GM18499 (cell line): Measurements from ENCODE around the gene LTA.

Experiments used
- ATAC-seq: cut with Tn5 transposase; IDR thresholded peaks from one replicate; pipeline ENCODE4 v1.9.1; 2021; ENCODE audit warnings: moderate number of reproducible peaks; ENCODE audit not compliant: insufficient read depth, unreplicated experiment

Gene LTA

DNA sequence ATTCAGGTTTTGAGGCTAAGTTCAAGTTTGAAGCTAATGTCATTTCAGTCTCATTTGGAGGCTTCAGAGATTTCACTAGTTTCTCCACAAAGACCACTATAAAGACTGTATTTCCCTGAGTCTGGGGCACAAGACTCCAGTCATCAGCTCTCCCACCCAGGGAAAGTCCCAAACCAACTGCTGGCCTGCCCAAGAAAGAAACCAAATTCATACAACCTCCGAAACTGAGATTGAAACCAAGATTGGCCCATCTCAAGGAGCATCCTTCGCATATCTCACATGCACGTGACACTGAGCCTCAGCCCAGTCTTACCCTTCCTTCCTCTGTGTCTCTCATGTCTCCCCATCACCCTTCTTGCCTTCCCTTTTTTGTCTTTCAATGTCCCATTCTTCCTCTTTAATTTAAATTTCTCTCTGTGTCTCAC, 3.5 kb upstream of the LTA start:
- peak; percentile 61 for ATAC-seq

DNA sequence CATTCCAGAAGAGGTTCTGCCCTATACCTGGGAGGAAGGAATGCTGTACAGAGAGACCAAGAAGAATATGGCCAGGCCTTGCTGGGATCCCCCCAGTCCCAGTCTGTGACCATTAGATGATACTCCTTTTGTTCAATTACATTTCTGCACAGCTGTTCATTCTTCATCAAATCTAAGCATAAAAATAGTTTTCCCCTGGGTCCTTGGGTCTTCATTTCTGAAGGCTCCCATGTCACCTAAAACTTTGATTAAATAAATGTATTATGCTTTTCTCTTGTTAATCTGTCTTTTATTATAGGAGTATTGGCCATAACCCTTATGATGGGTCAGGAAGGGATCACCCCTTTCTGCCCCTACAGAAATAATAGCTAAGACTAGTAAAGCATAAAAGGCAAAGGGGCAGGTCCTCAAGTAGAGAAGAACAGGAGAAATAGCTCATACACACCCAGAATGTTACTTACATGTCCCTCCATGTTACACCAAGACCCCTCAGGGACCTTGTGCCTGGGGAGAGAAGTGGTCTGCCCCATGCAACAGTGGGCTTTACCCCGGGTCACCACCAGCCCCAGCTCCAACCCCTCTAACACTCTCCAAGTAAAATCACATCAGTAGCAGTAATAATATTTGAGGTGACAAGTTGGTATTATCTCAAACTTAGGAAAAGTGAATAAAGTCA, 2.1 kb upstream of the LTA start:
- ATAC-seq, result no peak

GRCh38 chr6:31573239-31574105, 1.4 kb downstream of the LTA start:
- ATAC-seq, result no peak

DNA sequence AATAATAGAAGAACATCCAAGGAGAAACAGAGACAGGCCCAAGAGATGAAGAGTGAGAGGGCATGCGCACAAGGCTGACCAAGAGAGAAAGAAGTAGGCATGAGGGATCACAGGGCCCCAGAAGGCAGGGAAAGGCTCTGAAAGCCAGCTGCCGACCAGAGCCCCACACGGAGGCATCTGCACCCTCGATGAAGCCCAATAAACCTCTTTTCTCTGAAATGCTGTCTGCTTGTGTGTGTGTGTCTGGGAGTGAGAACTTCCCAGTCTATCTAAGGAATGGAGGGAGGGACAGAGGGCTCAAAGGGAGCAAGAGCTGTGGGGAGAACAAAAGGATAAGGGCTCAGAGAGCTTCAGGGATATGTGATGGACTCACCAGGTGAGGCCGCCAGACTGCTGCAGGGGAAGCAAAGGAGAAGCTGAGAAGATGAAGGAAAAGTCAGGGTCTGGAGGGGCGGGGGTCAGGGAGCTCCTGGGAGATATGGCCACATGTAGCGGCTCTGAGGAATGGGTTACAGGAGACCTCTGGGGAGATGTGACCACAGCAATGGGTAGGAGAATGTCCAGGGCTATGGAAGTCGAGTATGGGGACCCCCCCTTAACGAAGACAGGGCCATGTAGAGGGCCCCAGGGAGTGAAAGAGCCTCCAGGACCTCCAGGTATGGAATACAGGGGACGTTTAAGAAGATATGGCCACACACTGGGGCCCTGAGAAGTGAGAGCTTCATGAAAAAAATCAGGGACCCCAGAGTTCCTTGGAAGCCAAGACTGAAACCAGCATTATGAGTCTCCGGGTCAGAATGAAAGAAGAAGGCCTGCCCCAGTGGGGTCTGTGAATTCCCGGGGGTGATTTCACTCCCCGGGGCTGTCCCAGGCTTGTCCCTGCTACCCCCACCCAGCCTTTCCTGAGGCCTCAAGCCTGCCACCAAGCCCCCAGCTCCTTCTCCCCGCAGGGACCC, 2.3 kb downstream of the LTA start:
- no peak for ATAC-seq

DNA sequence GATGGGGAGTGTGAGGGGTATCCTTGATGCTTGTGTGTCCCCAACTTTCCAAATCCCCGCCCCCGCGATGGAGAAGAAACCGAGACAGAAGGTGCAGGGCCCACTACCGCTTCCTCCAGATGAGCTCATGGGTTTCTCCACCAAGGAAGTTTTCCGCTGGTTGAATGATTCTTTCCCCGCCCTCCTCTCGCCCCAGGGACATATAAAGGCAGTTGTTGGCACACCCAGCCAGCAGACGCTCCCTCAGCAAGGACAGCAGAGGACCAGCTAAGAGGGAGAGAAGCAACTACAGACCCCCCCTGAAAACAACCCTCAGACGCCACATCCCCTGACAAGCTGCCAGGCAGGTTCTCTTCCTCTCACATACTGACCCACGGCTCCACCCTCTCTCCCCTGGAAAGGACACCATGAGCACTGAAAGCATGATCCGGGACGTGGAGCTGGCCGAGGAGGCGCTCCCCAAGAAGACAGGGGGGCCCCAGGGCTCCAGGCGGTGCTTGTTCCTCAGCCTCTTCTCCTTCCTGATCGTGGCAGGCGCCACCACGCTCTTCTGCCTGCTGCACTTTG, 3.3 kb downstream of the LTA start, which contains the start of gene TNF:
Gene TNF (plus strand): TSS at position 231 of the 567 bp plus-strand sequence. CDS start 177 bp downstream, at position 408.
- ATAC-seq, result no peak

DNA sequence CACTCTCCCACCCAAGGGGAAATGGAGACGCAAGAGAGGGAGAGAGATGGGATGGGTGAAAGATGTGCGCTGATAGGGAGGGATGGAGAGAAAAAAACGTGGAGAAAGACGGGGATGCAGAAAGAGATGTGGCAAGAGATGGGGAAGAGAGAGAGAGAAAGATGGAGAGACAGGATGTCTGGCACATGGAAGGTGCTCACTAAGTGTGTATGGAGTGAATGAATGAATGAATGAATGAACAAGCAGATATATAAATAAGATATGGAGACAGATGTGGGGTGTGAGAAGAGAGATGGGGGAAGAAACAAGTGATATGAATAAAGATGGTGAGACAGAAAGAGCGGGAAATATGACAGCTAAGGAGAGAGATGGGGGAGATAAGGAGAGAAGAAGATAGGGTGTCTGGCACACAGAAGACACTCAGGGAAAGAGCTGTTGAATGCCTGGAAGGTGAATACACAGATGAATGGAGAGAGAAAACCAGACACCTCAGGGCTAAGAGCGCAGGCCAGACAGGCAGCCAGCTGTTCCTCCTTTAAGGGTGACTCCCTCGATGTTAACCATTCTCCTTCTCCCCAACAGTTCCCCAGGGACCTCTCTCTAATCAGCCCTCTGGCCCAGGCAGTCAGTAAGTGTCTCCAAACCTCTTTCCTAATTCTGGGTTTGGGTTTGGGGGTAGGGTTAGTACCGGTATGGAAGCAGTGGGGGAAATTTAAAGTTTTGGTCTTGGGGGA, 4.0 kb downstream of the LTA start:
- no peak for ATAC-seq

DNA sequence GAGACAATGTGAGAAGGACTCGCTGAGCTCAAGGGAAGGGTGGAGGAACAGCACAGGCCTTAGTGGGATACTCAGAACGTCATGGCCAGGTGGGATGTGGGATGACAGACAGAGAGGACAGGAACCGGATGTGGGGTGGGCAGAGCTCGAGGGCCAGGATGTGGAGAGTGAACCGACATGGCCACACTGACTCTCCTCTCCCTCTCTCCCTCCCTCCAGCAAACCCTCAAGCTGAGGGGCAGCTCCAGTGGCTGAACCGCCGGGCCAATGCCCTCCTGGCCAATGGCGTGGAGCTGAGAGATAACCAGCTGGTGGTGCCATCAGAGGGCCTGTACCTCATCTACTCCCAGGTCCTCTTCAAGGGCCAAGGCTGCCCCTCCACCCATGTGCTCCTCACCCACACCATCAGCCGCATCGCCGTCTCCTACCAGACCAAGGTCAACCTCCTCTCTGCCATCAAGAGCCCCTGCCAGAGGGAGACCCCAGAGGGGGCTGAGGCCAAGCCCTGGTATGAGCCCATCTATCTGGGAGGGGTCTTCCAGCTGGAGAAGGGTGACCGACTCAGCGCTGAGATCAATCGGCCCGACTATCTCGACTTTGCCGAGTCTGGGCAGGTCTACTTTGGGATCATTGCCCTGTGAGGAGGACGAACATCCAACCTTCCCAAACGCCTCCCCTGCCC, 4.9 kb downstream of the LTA start:
- no peak for ATAC-seq

DNA sequence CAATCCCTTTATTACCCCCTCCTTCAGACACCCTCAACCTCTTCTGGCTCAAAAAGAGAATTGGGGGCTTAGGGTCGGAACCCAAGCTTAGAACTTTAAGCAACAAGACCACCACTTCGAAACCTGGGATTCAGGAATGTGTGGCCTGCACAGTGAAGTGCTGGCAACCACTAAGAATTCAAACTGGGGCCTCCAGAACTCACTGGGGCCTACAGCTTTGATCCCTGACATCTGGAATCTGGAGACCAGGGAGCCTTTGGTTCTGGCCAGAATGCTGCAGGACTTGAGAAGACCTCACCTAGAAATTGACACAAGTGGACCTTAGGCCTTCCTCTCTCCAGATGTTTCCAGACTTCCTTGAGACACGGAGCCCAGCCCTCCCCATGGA, 5.5 kb downstream of the LTA start:
- no peak for ATAC-seq

GRCh38 chr6:31578184-31579118, 6.4 kb downstream of the LTA start:
- no peak for ATAC-seq

GRCh38 chr6:31579119-31579505, 7.0 kb downstream of the LTA start:
- no peak for ATAC-seq

DNA sequence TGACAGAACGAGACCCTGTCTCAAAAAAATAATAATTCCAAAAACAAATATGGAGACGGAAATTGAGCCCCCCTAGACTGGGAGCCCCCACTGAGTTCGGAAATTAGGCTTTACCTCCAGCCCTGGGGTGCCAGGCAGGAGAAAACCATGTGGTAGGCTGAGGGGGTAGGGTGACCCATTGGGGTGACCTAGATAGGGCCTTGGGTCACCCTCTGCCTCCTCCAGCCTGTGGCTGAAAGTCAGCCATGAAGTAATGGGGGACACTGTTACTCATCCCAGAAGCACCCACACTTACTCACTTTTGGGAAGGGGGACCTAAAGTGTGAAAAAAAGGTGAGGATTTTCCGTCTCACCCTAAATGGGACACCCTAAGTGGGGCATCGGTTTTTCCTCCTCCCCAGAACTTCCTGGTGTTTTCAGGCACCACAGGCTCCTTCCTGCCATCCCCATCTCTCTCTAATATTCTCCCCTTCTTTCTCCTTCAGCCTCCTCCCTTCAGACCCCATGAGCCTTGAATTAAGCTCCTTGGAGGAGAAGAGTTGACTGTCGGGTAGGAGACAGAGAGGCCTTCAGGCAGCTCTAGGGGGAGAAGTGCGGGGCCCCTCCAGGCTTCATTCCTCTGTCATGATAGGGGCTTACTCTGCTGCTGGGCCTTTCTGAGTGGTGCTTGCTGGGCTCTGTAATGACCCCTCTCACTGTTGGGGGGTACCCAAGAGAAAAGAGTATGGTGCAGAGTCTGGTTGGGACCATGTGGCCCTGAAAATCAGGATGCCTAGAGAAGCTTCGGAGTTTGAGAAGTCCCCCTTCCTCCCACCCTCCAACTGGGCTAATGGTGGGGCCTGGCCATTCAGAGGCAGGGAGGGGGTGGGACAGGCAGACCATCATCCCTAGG, 7.7 kb downstream of the LTA start:
- ATAC-seq, result no peak

- ATAC-seq, result no peak
Observed at GRCh38 chr6:31580438-31580740, 8.3 kb downstream of the LTA start.

DNA sequence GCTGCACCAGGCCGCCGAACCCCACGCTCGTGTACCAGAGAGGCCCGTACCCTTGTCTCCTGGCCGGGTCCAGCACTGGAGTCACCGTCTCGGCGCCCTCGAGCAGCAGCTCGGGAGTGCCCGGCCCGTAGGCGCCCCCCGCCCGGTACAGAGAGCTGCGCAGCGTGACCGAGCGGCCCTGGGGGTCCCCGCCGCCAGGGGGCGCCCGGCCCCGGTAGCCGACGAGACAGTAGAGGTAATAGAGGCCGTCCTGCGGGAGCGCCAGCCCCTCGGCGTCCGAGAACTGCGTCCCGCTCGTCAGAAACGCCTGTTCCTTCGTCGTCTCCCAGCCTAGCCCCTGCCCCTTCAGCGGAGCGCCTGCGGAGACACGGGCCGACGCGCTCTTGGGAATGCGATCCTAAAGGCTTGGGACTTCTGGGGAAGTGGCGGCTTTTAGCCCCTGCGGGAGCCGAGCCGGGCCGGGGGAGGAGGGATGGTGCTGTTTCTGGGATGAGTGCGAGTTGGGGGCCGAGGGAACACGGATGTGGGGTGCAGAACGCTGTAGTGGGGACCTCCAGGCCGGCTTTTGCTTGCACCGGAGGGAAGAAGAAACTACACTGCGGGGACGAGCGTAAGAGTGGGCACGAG, 8.8 kb downstream of the LTA start:
- ATAC-seq, result peak; percentile 39

DNA sequence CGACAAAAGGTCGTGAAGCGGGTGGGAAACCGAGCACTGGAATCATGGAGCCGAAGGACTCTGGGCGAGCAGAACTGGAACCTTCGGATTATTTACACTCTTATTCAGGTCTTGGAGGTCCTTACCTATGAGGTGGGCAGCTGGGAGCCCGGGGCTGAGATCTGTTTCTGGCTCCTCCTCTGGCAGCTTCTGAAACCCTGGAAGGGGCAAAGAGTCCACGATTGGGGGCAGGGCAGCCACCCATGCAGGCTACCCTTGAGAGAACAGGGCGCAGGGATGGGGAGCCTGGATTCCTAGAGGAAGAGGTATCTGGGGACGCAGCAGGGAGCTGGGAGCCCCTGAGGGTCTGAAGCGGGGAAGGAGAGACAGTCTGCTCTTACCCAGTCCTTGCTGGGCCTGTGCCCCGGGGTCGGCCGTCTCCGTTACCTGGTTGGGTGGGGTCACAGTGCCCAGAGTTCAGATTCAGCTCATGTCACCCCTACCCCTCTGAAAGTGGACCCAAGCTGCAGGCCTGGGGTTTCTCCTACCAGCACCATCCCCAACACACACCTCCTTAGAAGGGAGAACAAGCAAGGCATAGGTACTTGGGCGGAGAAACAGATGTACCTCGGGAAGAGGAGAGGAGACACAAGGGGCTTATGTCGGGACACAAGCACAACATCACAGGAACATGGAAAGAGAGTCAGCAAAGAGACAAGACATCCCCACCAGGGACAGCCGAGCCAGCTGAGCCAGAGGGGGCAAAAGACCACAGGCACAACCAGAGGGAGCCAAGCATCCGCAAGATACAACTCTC, 9.5 kb downstream of the LTA start:
- no peak for ATAC-seq

- ATAC-seq, result no peak
Observed at GRCh38 chr6:31582230-31582643, 10.1 kb downstream of the LTA start, which contains the start of gene LTB. Gene LTB (minus strand): TSS chr6:31582424. CDS start chr6:31582417, 7 bp downstream.

GRCh38 chr6:31585491-31585890, 13.4 kb downstream of the LTA start:
- ATAC-seq, result no peak
